Measurements from ENCODE around the gene NFYC. TPM values are rescaled to one million over a fixed set of nuclear protein-coding genes. Genes with fewer than 3 reads are reported as not detected.

NFYC gene
- total and polyA plus RNA-seq, 2 of the 8 experiments (the other 6 are each of a cell fraction or from before 2014, with no cell fraction given) = 54.1 to 124 TPM

GRCh38 chr1:40786171-40786994, 94.9 kb downstream of the NFYC start (continued):
- TF ChIP-seq NANOG (IDR thresholded peaks at IDR 0.05; ENCODE audit: insufficient read depth, low read depth, low read length, poor library complexity, severe bottlenecking) = no peak
- no peak for TF ChIP-seq BCL11A (IDR thresholded peaks at IDR 0.05; ENCODE audit: low read depth in 2 of 2, low read length in 2 of 2)
- no peak for TF ChIP-seq RAD21 (IDR thresholded peaks at IDR 0.05 in 1 of 2, conservative IDR thresholded peaks at IDR 0.05 in 1 of 2; ENCODE audit: low read depth in 2 of 2, low read length in 2 of 2)
